Loucy (cell line): Measurements from ENCODE around the gene NINL.

ENCODE experiments used
- H2AFZ ChIP-seq: fragments of 200-600 bp; sonication (generic); 2 replicates; pipeline ENCODE4 v1.6.0; 2016; ENCODE audit warnings: antibody characterized with exemption, mild to moderate bottlenecking, low read length, moderate library complexity
- H3F3A ChIP-seq: fragments of 200-600 bp; 2 replicates; pipeline ENCODE4 v1.6.0; 2016; ENCODE audit warnings: antibody characterized with exemption, low read depth, mild to moderate bottlenecking
- H3K27me3 ChIP-seq: fragments of 200-600 bp; sonication (generic); 2 replicates; pipeline ENCODE4 v1.6.1; 2014; ENCODE audit warnings: low read length, mild to moderate bottlenecking; ENCODE audit not compliant: insufficient read depth, poor library complexity, severe bottlenecking
- H3K36me3 ChIP-seq: fragments of 200-600 bp; sonication (generic); 2 replicates; pipeline ENCODE4 v1.6.1; 2016; ENCODE audit warnings: low read length; ENCODE audit not compliant: insufficient read depth
- H3K4me1 ChIP-seq: fragments of 200-600 bp; sonication (generic); 2 replicates; pipeline ENCODE4 v1.5.1; 2014; ENCODE audit warnings: low read length, mild to moderate bottlenecking; ENCODE audit not compliant: insufficient read depth, poor library complexity, severe bottlenecking
- H3K4me2 ChIP-seq: fragments of 200-600 bp; sonication (generic); 2 replicates; pipeline ENCODE4 v1.6.0; 2014; ENCODE audit warnings: antibody characterized with exemption, low read length, low read depth, mild to moderate bottlenecking; ENCODE audit not compliant: poor library complexity, severe bottlenecking
- H3K4me3 ChIP-seq: fragments of 200-600 bp; sonication (generic); 2 replicates; pipeline ENCODE4 v1.5.1; 2014; ENCODE audit warnings: low read length, mild to moderate bottlenecking, mixed read lengths; ENCODE audit not compliant: poor library complexity, severe bottlenecking
- H3K79me2 ChIP-seq: fragments of 200-600 bp; sonication (generic); 2 replicates; pipeline ENCODE4 v1.6.1; 2014; ENCODE audit warnings: low read length; ENCODE audit not compliant: insufficient read depth
- H3K9ac ChIP-seq: fragments of 200-600 bp; sonication (generic); 2 replicates; pipeline ENCODE4 v1.6.0; 2014; ENCODE audit warnings: mild to moderate bottlenecking, low read depth, low read length, moderate library complexity; ENCODE audit not compliant: poor library complexity, severe bottlenecking
- H3K9me2 ChIP-seq: fragments of 200-600 bp; sonication (generic); replicated peaks from 2 replicates; pipeline ENCODE4 v1.6.1; 2016; ENCODE audit warnings: low read depth, low read length, mixed read lengths
- H3K9me3 ChIP-seq: fragments of 200-600 bp; sonication (generic); 2 replicates; pipeline ENCODE4 v1.6.1; 2014; ENCODE audit warnings: mild to moderate bottlenecking, antibody characterized with exemption, low read length, low read depth; ENCODE audit not compliant: insufficient read depth
- H4K20me1 ChIP-seq: fragments of 200-600 bp; sonication (generic); 2 replicates; pipeline ENCODE4 v1.6.0; 2014; ENCODE audit warnings: antibody characterized with exemption, low read length, mild to moderate bottlenecking; ENCODE audit not compliant: insufficient read depth, poor library complexity, severe bottlenecking
- CTCF ChIP-seq: fragments of 200-600 bp; sonication (generic); conservative IDR thresholded peaks from 2 replicates; pipeline ENCODE4 v1.5.1; 2014; ENCODE audit warnings: mild to moderate bottlenecking, antibody characterized with exemption, low read length
- EZH2phosphoT487 ChIP-seq: fragments of 200-600 bp; IDR thresholded peaks from 2 replicates; pipeline ENCODE4 v1.6.1; 2018; ENCODE audit warnings: antibody characterized with exemption, mild to moderate bottlenecking, moderate library complexity, borderline replicate concordance

Gene NINL

DNA sequence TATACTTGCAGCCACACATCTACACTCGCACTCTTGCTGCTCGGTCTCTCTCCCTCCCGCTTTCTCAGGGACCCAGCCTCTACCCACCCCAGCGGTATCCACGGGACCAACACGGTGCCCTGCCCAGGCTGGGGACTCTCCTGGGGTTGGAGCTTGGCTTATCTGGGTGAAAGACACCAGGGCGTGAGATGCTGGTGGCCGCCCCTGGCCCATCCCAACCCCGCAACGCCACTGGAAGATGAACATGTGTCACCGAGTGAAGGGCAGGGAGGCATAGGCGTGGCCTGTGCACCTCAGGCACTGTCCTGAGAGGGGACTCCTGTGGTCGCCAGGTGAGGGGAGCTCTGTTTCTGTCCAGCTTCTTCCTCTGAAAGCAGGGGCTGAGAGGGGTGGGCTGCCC is 47.4 kb downstream of the NINL start:
- Histone ChIP-seq H3K79me2 (peaks cover 23% of the 10 kb centered on the region), H2AFZ (no peak overlapping the region), H3K4me3 (no peak overlapping the region), H3K9ac (no peak overlapping the region), H3K4me1 (no peaks in the 10 kb centered on the region), H3K4me2 (no peak overlapping the region), H3K9me3 (no peaks in the 10 kb centered on the region), H3K9me2 (no peaks in the 10 kb centered on the region), H3K36me3 (no peaks in the 10 kb centered on the region), H3F3A (no peaks in the 10 kb centered on the region), H3K27me3 (no peaks in the 10 kb centered on the region), H4K20me1 (peaks cover 4% of the 10 kb centered on the region)
- TF ChIP-seq CTCF (no peak), EZH2phosphoT487 (no peak)

- Histone ChIP-seq H3K9me3 (no peaks in the 10 kb centered on the region), H3K9ac (no peak overlapping the region), H3K9me2 (no peaks in the 10 kb centered on the region), H3K4me1 (no peaks in the 10 kb centered on the region), H3K79me2 (peaks cover 27% of the 10 kb centered on the region), H3K27me3 (no peaks in the 10 kb centered on the region), H3F3A (no peaks in the 10 kb centered on the region), H2AFZ (no peak overlapping the region), H3K36me3 (no peaks in the 10 kb centered on the region), H4K20me1 (peaks cover 6% of the 10 kb centered on the region), H3K4me3 (no peak overlapping the region), H3K4me2 (no peak overlapping the region)
- TF ChIP-seq CTCF (no peak), EZH2phosphoT487 (no peak)
Observed at GRCh38 chr20:25535762-25536161, 49.6 kb downstream of the NINL start.

DNA sequence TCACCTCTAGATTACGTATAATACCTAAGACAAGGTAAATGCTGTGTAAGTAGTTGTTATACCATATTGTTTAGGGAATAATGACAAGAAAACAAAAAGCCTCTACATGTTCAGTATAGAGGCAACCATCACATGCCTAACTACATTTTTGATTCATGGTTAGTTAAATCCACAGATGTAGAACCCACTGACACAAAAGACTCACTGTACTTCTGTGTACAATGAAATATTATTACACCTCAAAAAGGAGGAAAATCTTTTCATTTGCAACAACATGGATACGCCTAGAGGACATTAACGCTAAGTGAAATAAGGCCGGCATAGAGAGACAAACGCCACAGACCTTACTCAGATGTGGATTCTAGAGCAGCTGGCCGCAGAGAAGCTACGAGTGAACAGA is 50.5 kb downstream of the NINL start:
- peaks cover 22% of the 10 kb centered on the region for H3K79me2 ChIP-seq
- H3K9me2 ChIP-seq, result no peaks in the 10 kb centered on the region
- H3K27me3 ChIP-seq, result no peaks in the 10 kb centered on the region
- H3K9ac ChIP-seq, result no peak overlapping the region
- H3K9me3 ChIP-seq, result no peaks in the 10 kb centered on the region
- no peaks in the 10 kb centered on the region for H3F3A ChIP-seq
- no peaks in the 10 kb centered on the region for H3K4me1 ChIP-seq
- TF ChIP-seq EZH2phosphoT487 (no peak), CTCF (no peak)
- peaks cover 2% of the 10 kb centered on the region for H4K20me1 ChIP-seq
- H3K4me2 ChIP-seq, result no peak overlapping the region
- no peak overlapping the region for H2AFZ ChIP-seq
- no peaks in the 10 kb centered on the region for H3K36me3 ChIP-seq
- H3K4me3 ChIP-seq, result no peak overlapping the region
